ENCODE data around the gene ANKRD11. TPM values are rescaled to one million over a fixed set of nuclear protein-coding genes. Genes with fewer than 3 reads are reported as not detected.
"Not testable (repeated sequence)": the region's sequence is repeated elsewhere in the genome, so short reads cannot be mapped to it uniquely, and the experiment has no call there.

ANKRD11 gene
- polyA plus RNA-seq, 1 experiment, result 48.1 TPM

GRCh38 chr16:89266521-89267134, 223.7 kb downstream of the ANKRD11 start:
- H3K9me3 ChIP-seq (ENCODE audit: control insufficient read depth, insufficient read depth, low read length), result peaks cover 36% of the 10 kb centered on the region
- H3K27me3 ChIP-seq (ENCODE audit: control insufficient read depth, insufficient read depth, low read length), result no peaks in the 10 kb centered on the region
- ChIA-PET POLR2A (no interaction called here), CTCF (no interaction called here)
- no peak overlapping the region for H3K4me3 ChIP-seq (ENCODE audit: low read depth, low read length)
- no peak overlapping the region for H3K27ac ChIP-seq (ENCODE audit: low read depth, low read length)
- no peak for DNase-seq (ENCODE audit: low read depth, low spot score)
- TF ChIP-seq, protein P1, sequence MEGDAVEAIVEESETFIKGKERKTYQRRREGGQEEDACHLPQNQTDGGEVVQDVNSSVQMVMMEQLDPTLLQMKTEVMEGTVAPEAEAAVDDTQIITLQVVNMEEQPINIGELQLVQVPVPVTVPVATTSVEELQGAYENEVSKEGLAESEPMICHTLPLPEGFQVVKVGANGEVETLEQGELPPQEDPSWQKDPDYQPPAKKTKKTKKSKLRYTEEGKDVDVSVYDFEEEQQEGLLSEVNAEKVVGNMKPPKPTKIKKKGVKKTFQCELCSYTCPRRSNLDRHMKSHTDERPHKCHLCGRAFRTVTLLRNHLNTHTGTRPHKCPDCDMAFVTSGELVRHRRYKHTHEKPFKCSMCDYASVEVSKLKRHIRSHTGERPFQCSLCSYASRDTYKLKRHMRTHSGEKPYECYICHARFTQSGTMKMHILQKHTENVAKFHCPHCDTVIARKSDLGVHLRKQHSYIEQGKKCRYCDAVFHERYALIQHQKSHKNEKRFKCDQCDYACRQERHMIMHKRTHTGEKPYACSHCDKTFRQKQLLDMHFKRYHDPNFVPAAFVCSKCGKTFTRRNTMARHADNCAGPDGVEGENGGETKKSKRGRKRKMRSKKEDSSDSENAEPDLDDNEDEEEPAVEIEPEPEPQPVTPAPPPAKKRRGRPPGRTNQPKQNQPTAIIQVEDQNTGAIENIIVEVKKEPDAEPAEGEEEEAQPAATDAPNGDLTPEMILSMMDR (IDR thresholded peaks at IDR 0.05; ENCODE audit: low read depth, low read length), result no peak

- no peak for DNase-seq (ENCODE audit: low read depth, low spot score)
- TF ChIP-seq, protein P1 (IDR thresholded peaks at IDR 0.05; ENCODE audit: low read depth, low read length), result no peak
- POLR2A ChIA-PET, result no interaction called here
- H3K9me3 ChIP-seq (ENCODE audit: control insufficient read depth, insufficient read depth, low read length), result peaks cover 37% of the 10 kb centered on the region
- H3K4me3 ChIP-seq (ENCODE audit: low read depth, low read length), result no peak overlapping the region
- CTCF ChIA-PET, result interaction anchor here (1.0 kb wide), 1 partner anchor 23 kb away, joined by 3 read pairs; no protein-coding TSS in a partner anchor
- no peaks in the 10 kb centered on the region for H3K27me3 ChIP-seq (ENCODE audit: control insufficient read depth, insufficient read depth, low read length)
- no peak overlapping the region for H3K27ac ChIP-seq (ENCODE audit: low read depth, low read length)
These were observed 224.7 kb downstream of the ANKRD11 start for GRCh38 chr16:89265647-89266046.

DNA sequence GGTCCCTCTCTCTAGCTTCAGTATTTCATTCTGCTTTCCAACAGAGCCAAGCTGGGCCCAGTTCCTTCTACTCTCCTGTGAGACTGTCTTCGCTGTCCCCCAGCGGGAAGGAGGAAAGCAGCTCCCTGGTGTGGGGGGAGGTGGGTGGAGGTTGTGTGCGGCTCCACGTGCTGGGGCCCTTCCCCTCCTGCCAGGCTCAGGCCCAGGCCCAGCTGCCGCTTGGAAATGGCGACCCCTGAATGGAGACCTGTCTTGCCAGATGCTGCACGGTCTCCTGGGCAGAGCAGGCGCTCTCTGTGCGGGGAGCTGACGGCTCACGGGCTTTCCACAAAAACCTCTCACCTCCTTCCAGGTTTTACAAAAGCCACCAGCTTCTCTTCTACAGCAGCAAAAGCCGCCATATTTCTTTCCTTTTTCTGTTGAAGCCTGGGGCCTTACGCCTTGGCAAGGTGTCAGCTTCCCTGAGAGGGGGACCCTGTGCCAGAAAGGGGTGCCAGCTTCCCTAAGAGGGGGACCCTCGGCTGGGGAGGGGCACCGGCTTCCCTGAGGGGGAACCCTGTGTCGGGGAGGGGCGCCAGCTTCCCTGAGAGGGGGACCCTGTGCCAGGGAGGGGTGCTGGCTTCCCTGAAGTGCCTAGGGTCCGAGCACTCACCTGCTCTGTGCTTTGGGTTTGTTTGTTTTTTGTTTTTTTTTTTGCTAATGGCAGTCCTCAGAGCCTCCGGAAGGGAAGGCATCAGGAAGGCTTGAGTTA, 225.4 kb downstream of the ANKRD11 start:
- no peak for DNase-seq (ENCODE audit: low read depth, low spot score)
- TF ChIP-seq, protein P1 (IDR thresholded peaks at IDR 0.05; ENCODE audit: low read depth, low read length), result no peak
- Histone ChIP-seq H3K27me3 (ENCODE audit: control insufficient read depth, insufficient read depth, low read length) (no peaks in the 10 kb centered on the region), H3K4me3 (ENCODE audit: low read depth, low read length) (no peak overlapping the region), H3K9me3 (ENCODE audit: control insufficient read depth, insufficient read depth, low read length) (peaks cover 37% of the 10 kb centered on the region), H3K27ac (ENCODE audit: low read depth, low read length) (no peak overlapping the region)
- CTCF ChIA-PET, result interaction anchor here (1.0 kb wide), 1 partner anchor 24 kb away, joined by 3 read pairs; no protein-coding TSS in a partner anchor
- POLR2A ChIA-PET, result interaction anchor here (0.8 kb wide), 1 partner anchor 17 kb away, joined by 3 read pairs; no protein-coding TSS in a partner anchor

DNA sequence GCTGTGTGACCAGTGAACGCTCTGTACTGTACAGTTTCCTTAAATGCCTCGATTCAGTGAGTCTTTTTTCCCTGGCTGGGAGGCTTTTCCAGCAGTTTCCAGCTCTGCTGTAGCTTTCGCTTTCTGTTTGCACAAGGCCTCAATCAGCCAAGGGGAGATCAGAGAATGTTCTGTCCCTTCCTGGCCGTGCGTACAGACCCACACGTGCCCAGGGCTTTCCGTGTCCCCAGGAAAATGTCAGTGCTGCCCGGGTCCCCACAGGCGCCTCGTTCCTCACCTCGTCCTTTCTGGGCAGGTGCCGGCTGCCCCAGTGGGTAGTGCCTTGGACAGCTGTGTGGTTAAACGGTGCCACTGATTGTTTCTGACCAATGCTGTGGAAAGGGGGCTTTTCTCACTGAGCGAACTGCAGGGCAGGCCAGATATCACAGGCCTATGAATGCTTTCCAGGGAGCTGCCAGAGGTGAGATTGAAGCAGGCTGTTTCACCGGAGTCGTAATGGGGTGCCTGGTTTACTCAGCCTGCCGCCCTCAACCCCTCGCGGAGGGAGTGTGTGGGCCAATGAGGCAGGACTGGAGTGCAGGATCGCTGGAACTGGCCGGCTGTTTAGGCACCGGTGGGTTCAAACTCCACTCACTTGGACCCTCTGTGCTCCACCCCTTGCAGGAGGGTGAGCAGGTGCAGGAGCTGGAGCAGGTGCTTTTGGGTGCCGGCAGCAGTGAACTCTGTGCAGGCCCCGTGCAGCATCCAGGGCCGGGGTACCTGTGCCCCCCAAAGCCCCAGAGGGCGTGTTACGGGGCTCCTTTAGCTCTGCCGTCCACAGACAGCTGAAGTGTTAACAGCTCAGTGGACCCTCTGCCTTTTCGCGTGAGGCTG, 228.4 kb downstream of the ANKRD11 start:
- H3K4me3 ChIP-seq (ENCODE audit: low read depth, low read length), result peak overlapping the region; percentile 38

GRCh38 chr16:89259901-89260300, 230.5 kb downstream of the ANKRD11 start:
- POLR2A ChIA-PET, result interaction anchor here (0.7 kb wide), 1 partner anchor 8 kb away, joined by 4 read pairs; no protein-coding TSS in a partner anchor
- H3K4me3 ChIP-seq (ENCODE audit: low read depth, low read length); DNase-seq (ENCODE audit: low read depth, low spot score); H3K27me3 ChIP-seq (ENCODE audit: control insufficient read depth, insufficient read depth, low read length); CTCF ChIA-PET; H3K27ac ChIP-seq (ENCODE audit: low read depth, low read length): not testable (repeated sequence)
- H3K9me3 ChIP-seq (ENCODE audit: control insufficient read depth, insufficient read depth, low read length), result peaks cover 45% of the 10 kb centered on the region

More for the DNA sequence above, 228.4 kb downstream of the ANKRD11 start:
- no peak for DNase-seq (ENCODE audit: low read depth, low spot score)
- TF ChIP-seq, protein P1 (IDR thresholded peaks at IDR 0.05; ENCODE audit: low read depth, low read length), result no peak
- Histone ChIP-seq H3K9me3 (ENCODE audit: control insufficient read depth, insufficient read depth, low read length) (peaks cover 34% of the 10 kb centered on the region), H3K27ac (ENCODE audit: low read depth, low read length) (peak overlapping the region; percentile 11), H3K27me3 (ENCODE audit: control insufficient read depth, insufficient read depth, low read length) (no peaks in the 10 kb centered on the region)
- ChIA-PET CTCF (interaction anchor here (0.9 to 1.0 kb wide), 2 partner anchors 27 to 28 kb away, joined by 3 read pairs; no protein-coding TSS in a partner anchor), POLR2A (interaction anchor here (0.6 kb wide), 1 partner anchor 277 kb away, joined by 3 read pairs; no protein-coding TSS in a partner anchor)
